HG03280 (cell line): ENCODE data around the gene NRP1.

Experiments used
- ATAC-seq: cut with Tn5 transposase; IDR thresholded peaks from one replicate; pipeline ENCODE4 v1.9.1; 2021; ENCODE audit warnings: mild to moderate bottlenecking, moderate library complexity; ENCODE audit not compliant: unreplicated experiment

NRP1 gene

GRCh38 chr10:33350041-33350440, 15.6 kb upstream of the NRP1 start:
- no peak for ATAC-seq

- no peak for ATAC-seq
These were observed 14.8 kb upstream of the NRP1 start for GRCh38 chr10:33349268-33349667.

DNA sequence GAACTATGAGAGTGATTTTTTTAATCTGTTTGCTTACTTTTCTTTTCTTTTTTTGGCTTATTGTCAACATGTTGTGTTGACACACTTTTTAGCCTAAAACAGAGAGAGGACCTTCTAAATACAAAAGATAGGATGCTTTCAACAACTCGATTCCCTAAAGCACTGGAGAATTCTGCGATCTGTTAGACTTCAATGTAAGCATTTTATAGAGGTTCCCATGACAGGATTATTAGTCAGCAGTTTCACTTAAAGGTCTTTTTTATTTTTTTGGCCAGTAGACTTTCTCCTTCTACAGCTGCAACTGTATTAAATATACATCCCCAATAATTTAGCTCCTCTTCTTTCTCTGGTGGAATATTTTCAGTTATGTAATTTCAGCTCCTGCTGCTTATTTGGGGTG, 12.7 kb upstream of the NRP1 start:
- no peak for ATAC-seq

- no peak for ATAC-seq
These were observed 10.8 kb upstream of the NRP1 start for GRCh38 chr10:33345236-33345635.

DNA sequence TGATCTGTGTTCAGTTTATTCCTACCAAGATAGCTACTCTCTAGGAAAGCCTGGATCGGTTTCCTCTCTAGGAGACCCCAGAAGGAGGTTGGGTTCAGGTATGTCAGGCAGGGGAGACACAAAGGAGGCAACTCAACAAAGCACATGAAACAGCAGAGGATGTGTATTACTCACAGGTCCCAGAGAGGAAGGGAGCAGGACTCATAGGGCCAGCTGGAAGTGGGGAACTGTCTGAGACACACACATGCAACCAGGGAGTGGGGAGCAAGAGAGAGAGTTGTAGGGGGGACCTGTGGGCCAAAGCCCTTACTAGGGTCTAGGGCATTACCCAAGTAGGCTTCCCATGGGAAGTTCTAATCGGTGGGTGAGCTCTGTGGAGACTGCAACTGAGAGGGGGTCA, 10.2 kb upstream of the NRP1 start:
- no peak for ATAC-seq

DNA sequence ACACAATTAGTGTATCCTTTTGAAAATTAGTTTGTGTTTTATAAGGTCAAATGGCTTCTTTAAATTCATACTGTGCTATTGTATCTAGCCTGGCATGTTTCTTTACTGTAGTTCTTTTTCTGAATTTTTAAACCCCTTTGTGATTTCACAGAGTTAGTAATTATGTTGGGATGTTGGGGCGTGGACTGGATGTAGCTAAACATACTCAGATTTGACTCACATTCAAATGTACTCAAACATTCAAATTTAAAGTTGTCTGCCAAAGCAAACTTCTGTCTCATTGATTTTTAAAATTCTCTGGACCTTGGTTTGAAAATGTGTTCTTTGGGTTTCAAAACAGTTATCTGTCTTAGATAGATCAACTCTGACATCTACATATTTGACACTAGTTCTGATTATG, 7.2 kb upstream of the NRP1 start:
- no peak for ATAC-seq

GRCh38 chr10:33337326-33337957, 3.0 kb upstream of the NRP1 start:
- no peak for ATAC-seq

DNA sequence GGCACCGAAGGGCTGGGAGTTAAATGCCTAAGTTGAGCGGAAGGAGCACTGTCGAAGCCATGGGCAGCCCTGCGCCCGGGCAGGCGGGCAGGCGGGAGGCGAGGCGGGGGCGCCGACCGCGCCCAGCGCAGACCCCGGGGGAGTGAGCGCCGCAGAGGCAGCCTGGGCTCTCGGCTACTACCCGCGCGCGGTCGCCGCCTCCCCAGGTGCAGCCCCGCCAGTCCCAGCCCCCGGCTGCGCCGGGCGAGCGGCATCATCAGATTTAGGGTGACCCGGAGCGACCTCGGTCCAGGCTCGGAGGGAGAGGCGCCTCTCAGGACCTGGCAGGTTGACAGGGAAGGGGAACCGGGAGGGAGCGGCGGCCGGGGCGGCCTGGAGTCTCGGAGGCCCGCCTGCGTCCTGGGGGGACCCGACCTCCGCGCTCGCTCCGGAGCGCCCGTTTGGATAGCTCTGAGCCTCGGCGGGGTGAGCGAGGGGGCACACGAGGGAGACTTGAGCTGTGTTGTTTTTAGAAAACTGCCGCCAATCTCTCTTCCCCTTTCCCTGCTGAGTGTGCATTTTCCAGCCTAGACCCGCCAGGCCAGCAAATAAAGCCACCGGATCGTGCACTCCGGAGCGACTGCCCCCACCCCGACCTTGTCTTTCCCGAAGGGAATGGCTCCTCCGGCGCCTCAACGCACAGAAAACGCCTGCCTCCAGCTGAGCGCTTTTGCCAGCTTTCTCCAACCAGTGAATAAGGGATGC, 2.3 kb upstream of the NRP1 start:
- ATAC-seq, result no peak

DNA sequence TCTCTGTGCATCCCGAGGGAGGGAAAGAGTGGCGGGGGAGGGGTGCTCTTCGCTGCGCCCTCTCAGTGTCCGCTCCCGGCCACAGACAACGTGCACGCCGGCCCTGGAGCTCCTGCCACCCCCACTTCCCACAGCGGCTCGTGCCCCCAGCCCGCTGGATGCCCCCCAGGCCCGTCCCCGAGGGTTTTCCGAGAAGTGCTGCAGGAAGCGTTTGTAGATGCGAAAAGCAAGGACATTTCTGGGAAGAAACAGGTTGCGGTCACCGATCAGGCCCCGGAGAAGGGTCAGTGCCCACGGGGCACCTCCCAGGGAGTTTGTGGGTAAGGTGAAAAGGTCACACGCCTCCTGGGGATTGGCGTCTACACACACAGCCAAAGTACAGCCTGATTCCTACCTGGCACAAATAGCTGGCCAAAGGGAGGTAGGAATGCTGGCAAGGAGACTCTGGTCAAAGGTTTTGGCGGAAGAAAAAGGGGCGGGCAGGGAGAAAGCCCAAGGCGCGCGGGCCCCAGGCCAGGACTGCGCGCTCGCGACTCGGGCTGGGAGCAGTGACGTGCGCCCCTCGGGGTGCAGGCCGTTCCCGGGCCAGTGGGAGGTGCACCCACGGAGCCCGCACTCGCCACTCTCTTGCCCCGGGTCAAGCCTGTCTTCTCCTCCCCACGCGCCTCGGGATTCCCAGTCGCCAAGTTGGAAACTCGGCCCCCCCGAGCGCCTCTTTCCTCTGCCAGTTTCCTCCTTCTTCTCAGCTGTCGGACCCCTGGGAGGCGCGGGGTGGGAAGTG, 1.5 kb upstream of the NRP1 start:
- no peak for ATAC-seq

DNA sequence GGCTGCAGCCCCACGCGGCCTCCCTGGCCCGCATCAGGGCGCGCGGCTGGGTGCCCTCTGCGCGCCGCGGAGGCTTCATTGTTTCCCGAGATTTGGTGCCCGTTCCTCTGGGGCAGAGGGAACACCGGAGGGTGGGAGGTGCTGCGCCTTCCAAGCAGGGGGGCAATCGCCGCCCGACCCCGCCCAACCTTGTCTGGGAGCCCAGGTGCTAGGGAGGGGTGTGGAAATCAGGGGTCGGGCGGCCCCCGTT, 1.0 kb upstream of the NRP1 start:
- no peak for ATAC-seq

DNA sequence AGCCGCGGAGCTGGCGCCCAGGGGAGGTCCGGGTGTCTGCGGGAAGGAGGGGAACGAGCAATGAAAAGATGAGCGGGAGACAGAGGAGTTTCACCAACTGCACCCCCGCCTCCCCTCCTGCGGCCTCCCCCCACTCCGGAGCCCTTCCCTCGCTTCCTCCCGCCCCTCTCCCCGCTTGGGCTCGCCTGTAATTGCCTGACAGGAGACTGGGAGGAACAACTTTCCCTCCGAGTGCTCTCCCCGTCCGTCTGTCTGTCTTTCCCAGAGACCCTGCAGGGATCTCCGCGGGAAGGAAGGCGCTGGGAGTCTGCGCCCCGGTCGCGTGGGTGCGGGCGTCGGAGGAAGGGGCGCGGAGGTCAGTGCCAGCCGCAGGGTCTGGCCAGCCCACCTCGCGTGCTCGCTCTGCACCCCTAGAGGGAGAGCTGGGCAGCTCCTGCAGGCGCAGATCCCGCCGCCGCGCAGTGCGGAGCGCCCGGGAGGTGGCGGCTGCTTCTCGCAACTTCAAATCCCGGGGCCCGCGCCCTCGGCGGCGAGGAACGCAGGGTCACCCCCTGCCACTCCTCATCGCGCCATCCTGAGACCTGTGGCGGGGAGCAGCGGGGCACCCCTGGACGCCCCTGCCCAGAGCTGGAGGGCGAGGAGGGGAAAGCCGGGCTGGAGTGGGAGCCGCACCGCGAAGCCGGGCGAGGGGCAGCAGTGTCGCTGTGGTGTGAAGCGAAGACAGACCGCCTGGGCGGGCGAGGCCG, 511 bp upstream of the NRP1 start:
- no peak for ATAC-seq

DNA sequence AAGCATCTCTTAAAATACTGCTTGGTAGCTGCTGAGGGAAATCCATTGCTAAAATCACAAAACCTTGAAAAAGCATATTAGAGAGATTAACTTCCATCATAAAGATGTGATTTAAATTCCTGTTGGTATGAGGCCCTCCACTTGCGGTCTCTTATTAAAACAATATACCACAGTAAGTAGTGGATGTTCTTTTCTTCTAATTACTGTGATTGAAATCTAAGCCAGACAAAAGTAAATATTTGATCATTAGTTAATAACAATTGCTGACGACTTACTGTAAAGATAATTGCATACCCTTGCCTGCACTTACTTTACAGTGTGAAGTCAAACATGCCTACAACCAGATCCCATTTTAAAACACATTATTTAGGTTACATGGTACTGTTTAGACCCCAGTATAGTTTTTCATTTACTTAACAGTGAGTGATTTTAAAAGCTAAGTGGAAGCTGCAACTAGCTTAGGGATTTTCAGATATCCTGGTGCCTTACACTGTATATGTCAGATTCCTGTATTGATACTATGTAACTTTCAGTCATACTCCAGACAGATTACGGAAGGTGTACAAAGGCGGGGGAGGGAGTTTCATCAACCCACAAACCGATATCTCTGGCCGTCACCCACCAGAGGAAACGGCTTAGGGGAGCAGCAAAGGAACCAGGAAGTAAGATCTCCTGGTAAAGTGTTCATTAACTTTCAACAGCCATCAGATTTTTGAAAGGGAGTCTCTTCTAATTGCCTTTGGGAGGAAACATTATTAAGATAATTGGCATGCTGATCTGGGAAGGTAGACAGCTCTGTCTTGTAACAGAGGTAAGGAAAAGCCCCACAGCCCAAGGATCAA, 986 bp downstream of the NRP1 start:
- no peak for ATAC-seq

DNA sequence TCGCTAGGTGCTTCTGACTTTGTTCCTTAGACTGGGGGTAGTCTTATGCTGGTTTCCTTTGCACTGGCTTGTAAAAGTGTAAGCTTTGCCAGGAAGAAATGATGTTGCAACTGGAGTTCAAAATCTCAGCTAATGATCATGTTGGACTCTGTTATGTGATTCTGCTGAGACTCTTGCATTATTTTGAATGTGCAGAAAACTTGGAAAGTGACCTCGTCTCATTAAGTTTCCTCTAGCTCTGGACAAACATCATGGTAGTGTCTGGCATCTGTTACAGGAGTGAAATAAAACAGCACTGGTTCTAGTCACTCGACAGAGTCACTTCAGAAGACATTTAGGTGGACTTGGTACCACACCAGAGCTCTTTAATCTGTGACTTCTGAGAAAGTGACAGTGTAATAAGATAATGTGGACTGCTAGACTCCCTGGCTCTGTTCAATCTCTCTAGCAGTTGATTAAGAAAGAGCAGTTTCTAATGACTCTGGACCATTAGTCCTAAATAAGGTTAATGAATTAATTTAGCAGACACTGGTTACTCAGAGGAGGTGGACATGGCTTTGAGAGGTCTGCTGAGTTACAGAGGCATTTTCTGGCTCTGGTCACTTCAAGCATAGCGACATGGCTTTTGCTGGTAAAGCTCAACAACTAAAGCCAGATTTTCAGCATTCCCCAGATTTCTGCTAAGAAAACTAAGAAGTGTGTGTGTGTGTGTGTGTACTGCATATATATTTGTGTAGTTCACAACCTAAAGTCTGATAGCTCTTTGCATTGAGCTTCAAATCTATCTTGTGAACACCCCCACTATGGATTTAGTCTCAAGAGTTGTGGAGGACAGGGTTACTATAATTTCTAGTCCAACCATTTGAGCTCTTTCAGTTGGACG, 2.0 kb downstream of the NRP1 start:
- no peak for ATAC-seq

DNA sequence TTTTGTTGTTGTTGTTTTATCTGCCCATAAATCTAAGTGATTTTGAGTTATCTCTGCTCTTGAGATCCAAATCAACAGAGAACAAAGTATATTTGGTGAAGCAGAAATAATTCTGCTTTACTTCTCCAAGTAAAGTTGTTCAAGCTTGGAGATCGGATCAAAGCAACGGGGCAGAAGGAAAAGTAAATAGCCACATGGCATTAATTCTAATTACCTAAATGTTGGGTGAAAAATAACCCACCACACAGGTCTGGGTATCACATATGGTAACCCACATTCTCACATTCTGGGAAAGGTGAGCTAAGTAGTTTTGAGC, 3.1 kb downstream of the NRP1 start:
- no peak for ATAC-seq

GRCh38 chr10:33330543-33331378, 3.7 kb downstream of the NRP1 start:
- ATAC-seq, result peak; percentile 66

DNA sequence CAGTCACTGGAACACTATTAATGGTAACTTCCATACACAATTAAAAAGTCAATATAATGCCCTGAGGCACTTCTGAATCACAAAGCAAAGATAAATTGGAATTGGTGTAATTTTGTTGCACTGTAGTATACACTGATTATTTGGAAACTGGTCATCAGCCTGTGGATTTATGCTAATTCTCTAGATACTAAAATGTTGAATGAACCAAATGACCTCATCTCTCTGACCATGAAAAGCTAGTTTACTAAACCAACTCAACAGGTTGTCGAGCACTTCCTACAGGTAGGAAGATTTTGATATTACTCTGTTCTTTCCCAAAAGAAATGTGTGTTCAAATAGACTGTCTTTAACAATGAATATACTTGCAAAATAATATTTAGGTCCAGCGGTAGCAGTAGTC, 5.3 kb downstream of the NRP1 start:
- no peak for ATAC-seq

- no peak for ATAC-seq
These were observed 6.2 kb downstream of the NRP1 start for GRCh38 chr10:33328253-33328652.

GRCh38 chr10:33327751-33328150, 6.7 kb downstream of the NRP1 start:
- no peak for ATAC-seq

GRCh38 chr10:33326933-33327332, 7.5 kb downstream of the NRP1 start:
- no peak for ATAC-seq
